Esophagus squamous epithelium (tissue), 4 donors: Measurements from ENCODE around the gene PSMB9.
"Not testable (repeated sequence)": the region's sequence is repeated elsewhere in the genome, so short reads cannot be mapped to it uniquely, and the experiment has no call there.

Source experiments
- POLR2A ChIP-seq, 4 donors: fragments of 450-650 bp; IDR thresholded peaks; one replicate each; pipeline ENCODE4 v1.6.1; 2017; ENCODE audit warnings: antibody characterized with exemption in 4 of 4, mild to moderate bottlenecking in 4 of 4, moderate library complexity in 3 of 4
- TF ChIP-seq, protein P1 (sequence below), 6 experiments: fragments of 450-650 bp in 4 of 6; fragments of 200-600 bp in 2 of 6; sonication (generic) in 2 of 6; IDR thresholded peaks; one replicate each; pipeline ENCODE4 v1.5.1; 2016 to 2019; ENCODE audit warnings: antibody characterized with exemption in 6 of 6, mild to moderate bottlenecking in 4 of 6, moderate library complexity in 4 of 6

- TF ChIP-seq, protein P1, sequence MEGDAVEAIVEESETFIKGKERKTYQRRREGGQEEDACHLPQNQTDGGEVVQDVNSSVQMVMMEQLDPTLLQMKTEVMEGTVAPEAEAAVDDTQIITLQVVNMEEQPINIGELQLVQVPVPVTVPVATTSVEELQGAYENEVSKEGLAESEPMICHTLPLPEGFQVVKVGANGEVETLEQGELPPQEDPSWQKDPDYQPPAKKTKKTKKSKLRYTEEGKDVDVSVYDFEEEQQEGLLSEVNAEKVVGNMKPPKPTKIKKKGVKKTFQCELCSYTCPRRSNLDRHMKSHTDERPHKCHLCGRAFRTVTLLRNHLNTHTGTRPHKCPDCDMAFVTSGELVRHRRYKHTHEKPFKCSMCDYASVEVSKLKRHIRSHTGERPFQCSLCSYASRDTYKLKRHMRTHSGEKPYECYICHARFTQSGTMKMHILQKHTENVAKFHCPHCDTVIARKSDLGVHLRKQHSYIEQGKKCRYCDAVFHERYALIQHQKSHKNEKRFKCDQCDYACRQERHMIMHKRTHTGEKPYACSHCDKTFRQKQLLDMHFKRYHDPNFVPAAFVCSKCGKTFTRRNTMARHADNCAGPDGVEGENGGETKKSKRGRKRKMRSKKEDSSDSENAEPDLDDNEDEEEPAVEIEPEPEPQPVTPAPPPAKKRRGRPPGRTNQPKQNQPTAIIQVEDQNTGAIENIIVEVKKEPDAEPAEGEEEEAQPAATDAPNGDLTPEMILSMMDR (IDR thresholded peaks at IDR 0.05) = not testable (repeated sequence)
- not testable (repeated sequence) for TF ChIP-seq POLR2A (IDR thresholded peaks at IDR 0.05)
Measured at GRCh38 chr6:32873947-32874346, 20.0 kb downstream of the PSMB9 start.
